ENCODE data around the gene SMARCA2.

Gene SMARCA2

GRCh38 chr9:2026220-2026997, 11.3 kb downstream of the SMARCA2 start:
- TF ChIP-seq CTCF (IDR thresholded peaks at IDR 0.05; ENCODE audit: insufficient read depth, low read length, poor library complexity, severe bottlenecking), result no peak
- H3K36me3 ChIP-seq (ENCODE audit: control insufficient read depth, insufficient read depth, low read length), result peaks cover 7% of the 10 kb centered on the region
- H3K27me3 ChIP-seq (replicated peaks; ENCODE audit: control insufficient read depth, insufficient read depth, low read length), result no peaks in the 10 kb centered on the region
- no peak for DNase-seq (ENCODE audit: extremely low read depth, insufficient read length)
- H3K4me3 ChIP-seq (replicated peaks; ENCODE audit: low read depth, low read length), result no peak overlapping the region

- no peak for TF ChIP-seq CTCF (IDR thresholded peaks at IDR 0.05; ENCODE audit: insufficient read depth, low read length, poor library complexity, severe bottlenecking)
- no peak for DNase-seq (ENCODE audit: extremely low read depth, insufficient read length)
Observed at GRCh38 chr9:2027543-2028160, 12.5 kb downstream of the SMARCA2 start.

GRCh38 chr9:2028888-2029287, 13.7 kb downstream of the SMARCA2 start:
- TF ChIP-seq CTCF (IDR thresholded peaks at IDR 0.05; ENCODE audit: insufficient read depth, low read length, poor library complexity, severe bottlenecking), result no peak
- Histone ChIP-seq H3K4me3 (replicated peaks; ENCODE audit: low read depth, low read length) (no peak overlapping the region), H3K27me3 (replicated peaks; ENCODE audit: control insufficient read depth, insufficient read depth, low read length) (no peaks in the 10 kb centered on the region), H3K36me3 (ENCODE audit: control insufficient read depth, insufficient read depth, low read length) (peaks cover 15% of the 10 kb centered on the region)
- DNase-seq (ENCODE audit: extremely low read depth, insufficient read length), result no peak

More at GRCh38 chr9:2027543-2028160, 12.5 kb downstream of the SMARCA2 start:
- H3K27me3 ChIP-seq (replicated peaks; ENCODE audit: control insufficient read depth, insufficient read depth, low read length), result no peaks in the 10 kb centered on the region
- no peak overlapping the region for H3K4me3 ChIP-seq (replicated peaks; ENCODE audit: low read depth, low read length)
- peaks cover 9% of the 10 kb centered on the region for H3K36me3 ChIP-seq (ENCODE audit: control insufficient read depth, insufficient read depth, low read length)

GRCh38 chr9:2029666-2030170, 14.6 kb downstream of the SMARCA2 start:
- peaks cover 17% of the 10 kb centered on the region for H3K36me3 ChIP-seq (ENCODE audit: control insufficient read depth, insufficient read depth, low read length)
- TF ChIP-seq CTCF (IDR thresholded peaks at IDR 0.05; ENCODE audit: insufficient read depth, low read length, poor library complexity, severe bottlenecking), result no peak
- H3K4me3 ChIP-seq (replicated peaks; ENCODE audit: low read depth, low read length), result no peak overlapping the region
- DNase-seq (ENCODE audit: extremely low read depth, insufficient read length), result no peak
- H3K27me3 ChIP-seq (replicated peaks; ENCODE audit: control insufficient read depth, insufficient read depth, low read length), result no peaks in the 10 kb centered on the region

GRCh38 chr9:2032234-2032633, 17.1 kb downstream of the SMARCA2 start:
- peaks cover 19% of the 10 kb centered on the region for H3K36me3 ChIP-seq (ENCODE audit: control insufficient read depth, insufficient read depth, low read length)
- H3K27me3 ChIP-seq (replicated peaks; ENCODE audit: control insufficient read depth, insufficient read depth, low read length), result no peaks in the 10 kb centered on the region
- no peak for DNase-seq (ENCODE audit: extremely low read depth, insufficient read length)
- TF ChIP-seq CTCF (IDR thresholded peaks at IDR 0.05; ENCODE audit: insufficient read depth, low read length, poor library complexity, severe bottlenecking), result no peak
- no peak overlapping the region for H3K4me3 ChIP-seq (replicated peaks; ENCODE audit: low read depth, low read length)
